GM21576 (cell line): ENCODE data around the gene BACE1-AS.

Source experiments
- ATAC-seq: cut with Tn5 transposase; IDR thresholded peaks from one replicate; pipeline ENCODE4 v1.9.1; 2021; ENCODE audit warnings: mild to moderate bottlenecking, moderate library complexity; ENCODE audit not compliant: unreplicated experiment

Gene BACE1-AS

GRCh38 chr11:117287668-117288067 is 3.5 kb upstream of the BACE1-AS start:
- ATAC-seq: no peak

- ATAC-seq: no peak
Measured at GRCh38 chr11:117289795-117290194, 1.4 kb upstream of the BACE1-AS start.

- ATAC-seq: no peak
Measured at GRCh38 chr11:117292616-117293015, 1.5 kb downstream of the BACE1-AS start.

GRCh38 chr11:117295438-117296137 is 4.4 kb downstream of the BACE1-AS start:
- no peak for ATAC-seq

GRCh38 chr11:117296881-117297280 is 5.7 kb downstream of the BACE1-AS start:
- no peak for ATAC-seq

GRCh38 chr11:117298195-117298594 is 7.0 kb downstream of the BACE1-AS start:
- ATAC-seq: no peak

GRCh38 chr11:117299351-117300282 is 8.5 kb downstream of the BACE1-AS start:
- no peak for ATAC-seq

- ATAC-seq: no peak
Measured at GRCh38 chr11:117300283-117300663, 9.1 kb downstream of the BACE1-AS start.

- ATAC-seq: no peak
Measured at GRCh38 chr11:117300773-117301172, 9.6 kb downstream of the BACE1-AS start.

GRCh38 chr11:117302228-117302627 is 11.1 kb downstream of the BACE1-AS start:
- ATAC-seq: no peak

- ATAC-seq: no peak
Measured at GRCh38 chr11:117303101-117303500, 12.0 kb downstream of the BACE1-AS start.

GRCh38 chr11:117303646-117304315 is 12.6 kb downstream of the BACE1-AS start:
- no peak for ATAC-seq

- ATAC-seq: no peak
Measured at GRCh38 chr11:117305145-117305544, 14.0 kb downstream of the BACE1-AS start.

GRCh38 chr11:117309310-117309709 is 18.2 kb downstream of the BACE1-AS start:
- no peak for ATAC-seq

- no peak for ATAC-seq
Measured at GRCh38 chr11:117313091-117313490, 21.9 kb downstream of the BACE1-AS start.

GRCh38 chr11:117313828-117314768 is 23.0 kb downstream of the BACE1-AS start:
- ATAC-seq: no peak

- no peak for ATAC-seq
Measured at GRCh38 chr11:117314840-117315239, 23.7 kb downstream of the BACE1-AS start.

- no peak for ATAC-seq
Measured at GRCh38 chr11:117315285-117316196, 24.4 kb downstream of the BACE1-AS start.

- no peak for ATAC-seq
Measured at GRCh38 chr11:117316197-117316961, 25.2 kb downstream of the BACE1-AS start, which contains the start of gene BACE1. TSS of gene BACE1 (minus strand) at chr11:117316256. CDS start at chr11:117315795, 461 bp downstream.
